Kidney capillary endothelial cell (primary cell): ENCODE results near the gene TUBB2B.

Experiments
- DNase-seq: peaks from one replicate; pipeline ENCODE4 v3.0.0-alpha.2; 2018; ENCODE audit warnings: low spot score

The TUBB2B gene

GRCh38 chr6:3227363-3228045, at the start of gene TUBB2B:
Gene TUBB2B, minus strand, starts transcription at chr6:3227653. Its CDS starts 110 bp downstream, at chr6:3227543.
- DNase-seq, result no peak

- no peak for DNase-seq
These were observed 49.8 kb upstream of the TUBB2B start for GRCh38 chr6:3277251-3277650.

- no peak for DNase-seq
These were observed 49.0 kb upstream of the TUBB2B start for GRCh38 chr6:3276174-3277167.

- no peak for DNase-seq
These were observed 46.5 kb upstream of the TUBB2B start for GRCh38 chr6:3273707-3274521.

- DNase-seq, result no peak
These were observed 45.6 kb upstream of the TUBB2B start for GRCh38 chr6:3272911-3273547.

- no peak for DNase-seq
These were observed 44.3 kb upstream of the TUBB2B start for GRCh38 chr6:3271756-3272155.

- DNase-seq, result no peak
These were observed 42.8 kb upstream of the TUBB2B start for GRCh38 chr6:3270258-3270657.

- no peak for DNase-seq
These were observed 42.0 kb upstream of the TUBB2B start for GRCh38 chr6:3269281-3269975.

- no peak for DNase-seq
These were observed 41.2 kb upstream of the TUBB2B start for GRCh38 chr6:3268680-3269079.

GRCh38 chr6:3267162-3267561, 39.7 kb upstream of the TUBB2B start:
- no peak for DNase-seq

GRCh38 chr6:3266170-3266569, 38.7 kb upstream of the TUBB2B start:
- no peak for DNase-seq

- no peak for DNase-seq
These were observed 38.2 kb upstream of the TUBB2B start for GRCh38 chr6:3265671-3266070.

- no peak for DNase-seq
These were observed 36.9 kb upstream of the TUBB2B start for GRCh38 chr6:3264356-3264755.

GRCh38 chr6:3263096-3263495, 35.6 kb upstream of the TUBB2B start:
- no peak for DNase-seq

GRCh38 chr6:3261921-3262320, 34.5 kb upstream of the TUBB2B start:
- DNase-seq, result no peak

GRCh38 chr6:3261518-3261820, 34.0 kb upstream of the TUBB2B start:
- no peak for DNase-seq

- DNase-seq, result no peak
These were observed 33.5 kb upstream of the TUBB2B start for GRCh38 chr6:3260772-3261517.

- DNase-seq, result no peak
These were observed 32.8 kb upstream of the TUBB2B start for GRCh38 chr6:3260296-3260695.

GRCh38 chr6:3259491-3259958, 32.1 kb upstream of the TUBB2B start:
- DNase-seq, result peak; percentile 51

- DNase-seq, result peak; percentile 88
These were observed 31.5 kb upstream of the TUBB2B start, which contains the start of gene PSMG4 for GRCh38 chr6:3258720-3259490. Gene PSMG4, plus strand, starts transcription at chr6:3258947. Its CDS starts 76 bp downstream, at chr6:3259023.
